Heart left ventricle (tissue), 13 donors: Measurements from ENCODE around the gene WDPCP.

ENCODE experiments used
- CTCF ChIP-seq, 12 donors: fragments of 200-600 bp; sonication (generic) in 4 of 12; IDR thresholded peaks; one replicate each; pipeline versions ENCODE4 v1.5.0 to v1.8.0; 2018 to 2022; ENCODE audit warnings: antibody characterized with exemption in 12 of 12, mild to moderate bottlenecking in 5 of 12
- POLR2A ChIP-seq, 2 donors: fragments of 450-650 bp; IDR thresholded peaks; one replicate each; pipeline ENCODE4 v1.6.1; 2017; ENCODE audit warnings: antibody characterized with exemption in 2 of 2, mild to moderate bottlenecking in 2 of 2, moderate library complexity in 2 of 2
- donor health status: ischemic (EF 13 %, LVEDD 7.1; RV severe dilation, severe dysfunction).
- donor health status: DM: no; HTN: yes; CAD: no.
- donor health status: DM: no; HTN: no; CAD: no.
- donor health status: ischemic (EF 25% LVEDD 6.9; RV normal size, moderate dysfunction).
- donor health status: ischemic (EF 25% LVEDD 5.7; RV mildly dilated, moderate dysfunction).
- donor health status: ischemic (EF 35%, LVEDD 5.7; RV mildly dilated, moderate dysfunction).
- donor health status: nonischemic (EF 11% LVEDD 7.7; RV severe dilation, severe dysfunction).
- donor health status: DM: yes; HTN: yes; CAD: no.
- donor health status: PGD.
- donor health status: ischemic (EF 29% LVEDD 5.4; RV normal size, mild dysfunction).
- donor health status: nonischemic (EF 23%, LVEDD 6.1; RV moderate dilation, normal function).

GRCh38 chr2:63374341-63374740 lies 213.9 kb downstream of the WDPCP start:
- no peak for TF ChIP-seq CTCF (IDR thresholded peaks at IDR 0.05)
- no peak for TF ChIP-seq POLR2A (IDR thresholded peaks at IDR 0.05)
